ENCODE data around the gene CAMKMT. TPM values are rescaled to one million over a fixed set of nuclear protein-coding genes. Genes with fewer than 3 reads are reported as not detected.

Gene CAMKMT
- total RNA-seq, 4 donors from 2014 or later = 6.0 to 15.3 (median 10.7) TPM

DNA sequence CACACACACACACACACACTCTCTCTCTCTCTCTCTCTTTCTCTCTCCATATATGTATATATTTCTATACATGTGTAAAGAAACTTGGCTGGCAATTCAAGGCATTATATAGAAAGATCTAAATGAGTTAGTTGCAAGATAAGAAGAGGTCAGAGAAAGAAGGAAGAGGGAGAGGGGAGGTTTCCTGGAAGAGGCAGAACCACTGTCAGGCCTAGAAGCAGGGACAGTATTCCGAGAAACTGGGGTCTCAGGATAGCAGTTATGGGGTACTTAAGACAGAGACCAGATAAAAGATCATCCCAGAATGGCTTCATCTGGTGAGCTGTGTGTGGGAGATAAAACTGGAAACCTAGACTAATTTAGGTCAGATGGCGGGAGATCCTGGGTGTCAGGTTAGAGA is 180.8 kb downstream of the CAMKMT start:
- H3K27ac ChIP-seq = no peak overlapping the region
- 96% methylated on average over 2 of the region's 2 CpGs for WGBS
- no peaks in the 10 kb centered on the region for H3K36me3 ChIP-seq

GRCh38 chr2:44543773-44544725 is 182.3 kb downstream of the CAMKMT start:
- H3K9me3 ChIP-seq = no peaks in the 10 kb centered on the region
- TF ChIP-seq EP300 (IDR thresholded peaks at IDR 0.05) (no peak), POLR2A (IDR thresholded peaks at IDR 0.05) (no peak), CTCF (IDR thresholded peaks at IDR 0.05) (no peak), POLR2AphosphoS5 (IDR thresholded peaks at IDR 0.05) (no peak)
- no peak for DNase-seq (ENCODE audit: low spot score in 2 of 2)
- no peaks in the 10 kb centered on the region for H3K27me3 ChIP-seq
- WGBS = 81% methylated on average over 2 of the region's 2 CpGs
- H3K27ac ChIP-seq = no peak overlapping the region
- H3K36me3 ChIP-seq = no peaks in the 10 kb centered on the region
- no peak overlapping the region for H3K4me3 ChIP-seq
- peaks cover 3% of the 10 kb centered on the region for H3K4me1 ChIP-seq

More for the DNA sequence above, 180.8 kb downstream of the CAMKMT start:
- H3K9me3 ChIP-seq = no peaks in the 10 kb centered on the region
- no peaks in the 10 kb centered on the region for H3K4me1 ChIP-seq
- no peaks in the 10 kb centered on the region for H3K27me3 ChIP-seq
- H3K4me3 ChIP-seq = no peak overlapping the region
- DNase-seq (ENCODE audit: low spot score in 2 of 2) = no peak
- TF ChIP-seq POLR2A (IDR thresholded peaks at IDR 0.05) = no peak

GRCh38 chr2:44545005-44545404 is 183.3 kb downstream of the CAMKMT start:
- no peak for DNase-seq (ENCODE audit: low spot score in 2 of 2)
- Histone ChIP-seq H3K36me3 (no peaks in the 10 kb centered on the region), H3K4me3 (no peak overlapping the region), H3K9me3 (no peaks in the 10 kb centered on the region), H3K27ac (no peak overlapping the region), H3K27me3 (no peaks in the 10 kb centered on the region), H3K4me1 (peaks cover 5% of the 10 kb centered on the region)
- no peak for TF ChIP-seq EP300 (IDR thresholded peaks at IDR 0.05)
- TF ChIP-seq CTCF (IDR thresholded peaks at IDR 0.05) = no peak
- TF ChIP-seq POLR2AphosphoS5 (IDR thresholded peaks at IDR 0.05) = no peak
- no peak for TF ChIP-seq POLR2A (IDR thresholded peaks at IDR 0.05)
- 90% methylated on average over 2 of the region's 2 CpGs for WGBS

- 81% methylated on average over 2 of the region's 2 CpGs for WGBS
- TF ChIP-seq CTCF (IDR thresholded peaks at IDR 0.05) = no peak
- no peak for TF ChIP-seq POLR2AphosphoS5 (IDR thresholded peaks at IDR 0.05)
- TF ChIP-seq EP300 (IDR thresholded peaks at IDR 0.05) = no peak
- no peak for TF ChIP-seq POLR2A (IDR thresholded peaks at IDR 0.05)
- Histone ChIP-seq H3K4me1 (peaks cover 5% of the 10 kb centered on the region), H3K36me3 (no peaks in the 10 kb centered on the region), H3K9me3 (no peaks in the 10 kb centered on the region), H3K27ac (no peak overlapping the region), H3K4me3 (no peak overlapping the region), H3K27me3 (no peaks in the 10 kb centered on the region)
- DNase-seq (ENCODE audit: low spot score in 2 of 2) = no peak
Observed at GRCh38 chr2:44546459-44547127, 184.8 kb downstream of the CAMKMT start.

GRCh38 chr2:44547718-44548117 is 186.0 kb downstream of the CAMKMT start:
- no peak overlapping the region for H3K4me3 ChIP-seq
- no peaks in the 10 kb centered on the region for H3K27me3 ChIP-seq
- H3K9me3 ChIP-seq = no peaks in the 10 kb centered on the region
- no peaks in the 10 kb centered on the region for H3K36me3 ChIP-seq
- no peak for DNase-seq (ENCODE audit: low spot score in 2 of 2)
- H3K4me1 ChIP-seq = peaks cover 5% of the 10 kb centered on the region
- TF ChIP-seq CTCF (IDR thresholded peaks at IDR 0.05) (no peak), POLR2AphosphoS5 (IDR thresholded peaks at IDR 0.05) (no peak), POLR2A (IDR thresholded peaks at IDR 0.05) (no peak), EP300 (IDR thresholded peaks at IDR 0.05) (no peak)
- WGBS = 79% methylated on average over 2 of the region's 2 CpGs
- H3K27ac ChIP-seq = no peak overlapping the region
